ENCODE measurements around the gene SVIL.
"Not testable (repeated sequence)": the region's sequence is repeated elsewhere in the genome, so short reads cannot be mapped to it uniquely, and the experiment has no call there.

- not testable (repeated sequence) for TF ChIP-seq POLR2AphosphoS5, POLR2A, SPI1, TAF1 (IDR thresholded peaks at IDR 0.05; ENCODE audit: low read depth, low read length)
Observed at GRCh38 chr10:29536691-29537090, 98.1 kb downstream of the SVIL start.
